Right lobe of liver (tissue), 6 donors: ENCODE data around the gene TBL2. TPM values are rescaled to one million over a fixed set of nuclear protein-coding genes. Genes with fewer than 3 reads are reported as not detected.
"Not testable (repeated sequence)": the region's sequence is repeated elsewhere in the genome, so short reads cannot be mapped to it uniquely, and the experiment has no call there.

Experiments used
- ATAC-seq, 4 donors: fragments of 200-7000 bp; cut with Tn5 transposase; one replicate each; pipeline ENCODE4 v1.9.1; 2020; ENCODE audit warnings: mild to moderate bottlenecking in 4 of 4, moderate library complexity in 4 of 4
- DNase-seq, 3 donors: peaks; one replicate each; pipeline ENCODE4 v3.0.0-alpha.2; 2020
- H3K27ac ChIP-seq, 3 donors: fragments of 200-600 bp; one replicate each; pipeline ENCODE4 v1.8.0; 2022
- H3K27me3 ChIP-seq, 2 donors: fragments of 200-600 bp; one replicate each; pipeline ENCODE4 v1.8.0; 2022
- H3K36me3 ChIP-seq, 4 donors: fragments of 200-600 bp; sonication (generic) in 1 of 4; one replicate each; pipeline versions ENCODE4 v1.5.1 to v1.8.0; 2017 to 2022; ENCODE audit warnings: control low read depth in 1 of 4
- H3K4me1 ChIP-seq, 4 donors: fragments of 200-600 bp; sonication (generic) in 1 of 4; one replicate each; pipeline versions ENCODE4 v1.5.1 to v1.8.0; 2017 to 2022; ENCODE audit warnings: control low read depth in 1 of 4
- H3K4me3 ChIP-seq, 3 donors: fragments of 200-600 bp; one replicate each; pipeline ENCODE4 v1.8.0; 2022
- H3K9me3 ChIP-seq, 4 donors: fragments of 200-600 bp; sonication (generic) in 1 of 4; one replicate each; pipeline versions ENCODE4 v1.5.1 to v1.8.0; 2017 to 2022; ENCODE audit warnings: control low read depth in 1 of 4
- CTCF ChIP-seq, 4 donors: fragments of 200-600 bp in 3 of 4; fragments of 450-650 bp in 1 of 4; IDR thresholded peaks; one replicate each; pipeline versions ENCODE4 v1.5.1 to v1.8.0; 2016 to 2022; ENCODE audit warnings: antibody characterized with exemption in 4 of 4, mild to moderate bottlenecking in 2 of 4
- POLR2A ChIP-seq: fragments of 450-650 bp; IDR thresholded peaks from one replicate; pipeline ENCODE4 v1.6.1; 2017; ENCODE audit warnings: antibody characterized with exemption, mild to moderate bottlenecking
- WGBS: methylation state at CpG from one replicate; pipeline ENCODE4 v1.1.6; 2018; ENCODE audit warnings: low coverage, low lambda C conversion rate; ENCODE audit not compliant: insufficient coverage; ENCODE audit errors: missing lambda C conversion rate; 5-methylcytosine and 5-hydroxymethylcytosine counted together
- intact Hi-C, 2 donors: fragments of 100-400 bp; cut with DNase I; formaldehyde crosslinking; loops; one replicate each; pipeline versions ENCODE4 v1.11.2 to v1.14.1; 2022
- total RNA-seq, 6 experiments: library from RNA; depleted of rRNA in 2 of 6; stranded (reverse); fragments of >200 nt in 2 of 6; fragmentation: NEBNext Ultra II Directional in 3 of 6; extraction: Animal tissue kit (Norgen Biotek cat#: 25700) in 3 of 6; gene quantifications; one replicate each; pipeline versions ENCODE4 v1.1.0 to v1.2.4, GENCODE V29; 2016 to 2023
- donor health status: DM: no; HTN: yes; CAD: no.
- donor health status: DM: no; HTN: no; CAD: no.
- donor health status: DM: no; HTN: no; CAD: no.
- donor health status: DM: no; HTN: yes; CAD: no.
- donor health status: DM: no; HTN: yes; CAD: no.

The TBL2 gene
- total RNA-seq, 6 experiments from 2014 or later: 12.3 to 31.1 (median 16.6) TPM

- Histone ChIP-seq H3K4me1 (peaks cover 0 to 94% (median 41%) of the 10 kb centered on the region in 4 donors), H3K9me3 (no peaks in the 10 kb centered on the region)
- ATAC-seq: peak; percentile 9 to 51 (median 41)
Measured at GRCh38 chr7:73613954-73614735, 35.8 kb upstream of the TBL2 start.

GRCh38 chr7:73612598-73613269, 34.4 kb upstream of the TBL2 start:
- peaks cover 0 to 80% (median 36%) of the 10 kb centered on the region in 4 donors for H3K4me1 ChIP-seq
- ATAC-seq: peak; percentile 73 to 87 (median 78)
- peak overlapping the region; percentile 23 to 91 (median 82) for H3K27ac ChIP-seq
- intact Hi-C loops: loop anchor here in 1 of 2 donors (5.0 kb wide), 1 partner anchor 50 kb away; no protein-coding TSS in a partner anchor
- no peaks in the 10 kb centered on the region for H3K27me3 ChIP-seq
- DNase-seq: peak; percentile 90 to 97 (median 93)
- peak overlapping the region in 2 of 3 donors; percentile 21 to 32 for H3K4me3 ChIP-seq
- 8% methylated on average over 10 of the region's 11 CpGs for WGBS
- H3K36me3 ChIP-seq: peaks cover 0 to 55% (median 20%) of the 10 kb centered on the region in 4 donors
- no peaks in the 10 kb centered on the region for H3K9me3 ChIP-seq
- TF ChIP-seq POLR2A: no peak
- TF ChIP-seq CTCF (IDR thresholded peaks at IDR 0.05): no peak

More at GRCh38 chr7:73613954-73614735, 35.8 kb upstream of the TBL2 start:
- TF ChIP-seq POLR2A: no peak
- no peak for TF ChIP-seq CTCF (IDR thresholded peaks at IDR 0.05)
- WGBS: 30% methylated on average over 13 of the region's 14 CpGs
- H3K27me3 ChIP-seq: no peaks in the 10 kb centered on the region
- peak overlapping the region in 2 of 3 donors; percentile 82 to 91 for H3K27ac ChIP-seq
- H3K36me3 ChIP-seq: peaks cover 0 to 47% (median 20%) of the 10 kb centered on the region in 4 donors
- peak in 1 of 3 donors; percentile 75 for DNase-seq
- no peak overlapping the region for H3K4me3 ChIP-seq
- intact Hi-C loops: loop anchor here in 1 of 2 donors (5.0 kb wide), 1 partner anchor 48 kb away; no protein-coding TSS in a partner anchor

- Histone ChIP-seq H3K9me3 (no peaks in the 10 kb centered on the region), H3K4me3 (no peak overlapping the region), H3K4me1 (peaks cover 0 to 69% (median 28%) of the 10 kb centered on the region in 4 donors), H3K27ac (peak overlapping the region in 2 of 3 donors; percentile 49 to 91), H3K36me3 (peaks cover 0 to 67% (median 24%) of the 10 kb centered on the region in 4 donors), H3K27me3 (no peaks in the 10 kb centered on the region)
- WGBS: 57% methylated on average over 4 of the region's 11 CpGs
- ATAC-seq (no peak), DNase-seq (no peak)
- intact Hi-C loops: loop anchor here in 1 of 2 donors (5.0 kb wide), 1 partner anchor 51 kb away; no protein-coding TSS in a partner anchor
- TF ChIP-seq CTCF (IDR thresholded peaks at IDR 0.05) (no peak), POLR2A (no peak)
Measured at GRCh38 chr7:73611017-73611555, 32.7 kb upstream of the TBL2 start.

GRCh38 chr7:73610105-73610504, 31.7 kb upstream of the TBL2 start:
- DNase-seq: no peak
- peaks cover 0 to 59% (median 23%) of the 10 kb centered on the region in 4 donors for H3K4me1 ChIP-seq
- peaks cover 0 to 64% (median 26%) of the 10 kb centered on the region in 4 donors for H3K36me3 ChIP-seq
- no peak for ATAC-seq
- WGBS: 37% methylated on average over 4 of the region's 4 CpGs
- intact Hi-C loops: loop anchor here in 1 of 2 donors (5.0 kb wide), 1 partner anchor 52 kb away; no protein-coding TSS in a partner anchor
- H3K27me3 ChIP-seq: no peaks in the 10 kb centered on the region
- TF ChIP-seq CTCF (IDR thresholded peaks at IDR 0.05) (no peak), POLR2A (no peak)
- no peak overlapping the region for H3K4me3 ChIP-seq
- H3K27ac ChIP-seq: peak overlapping the region in 1 of 3 donors; percentile 21
- H3K9me3 ChIP-seq: no peaks in the 10 kb centered on the region

GRCh38 chr7:73607692-73607983, 29.3 kb upstream of the TBL2 start:
- Histone ChIP-seq H3K36me3 (peaks cover 0 to 55% (median 20%) of the 10 kb centered on the region in 4 donors), H3K4me1 (peaks cover 0 to 35% (median 15%) of the 10 kb centered on the region in 4 donors)
- WGBS: 31% methylated on average over 2 of the region's 5 CpGs
- ATAC-seq, H3K27me3 ChIP-seq, DNase-seq, H3K9me3 ChIP-seq, H3K27ac ChIP-seq, H3K4me3 ChIP-seq: not testable (repeated sequence)
- intact Hi-C loops: loop anchor here (5.0 to 10.0 kb wide), 2 partner anchors 67 to 120 kb away; no protein-coding TSS in a partner anchor
